Colonic mucosa (tissue), 4 donors: ENCODE results near the gene ZBTB25. TPM values are rescaled to one million over a fixed set of nuclear protein-coding genes. Genes with fewer than 3 reads are reported as not detected.

Experiments
- DNase-seq: peaks from one replicate; pipeline ENCODE4 v3.0.0-alpha.2; 2020
- H3K27ac ChIP-seq: fragments of 200-600 bp; one replicate; pipeline ENCODE4 v1.8.0; 2021
- H3K27me3 ChIP-seq: fragments of 200-600 bp; one replicate; pipeline ENCODE4 v1.8.0; 2021
- H3K36me3 ChIP-seq: fragments of 200-600 bp; one replicate; pipeline ENCODE4 v1.8.0; 2021
- H3K4me1 ChIP-seq: fragments of 200-600 bp; one replicate; pipeline ENCODE4 v1.8.0; 2021; ENCODE audit warnings: mild to moderate bottlenecking
- H3K4me3 ChIP-seq: fragments of 200-600 bp; one replicate; pipeline ENCODE4 v1.8.0; 2021
- H3K9ac ChIP-seq, 2 donors: one replicate each; pipeline ENCODE4 v1.7.0; 2013; ENCODE audit warnings: control low read depth in 2 of 2, low read depth in 2 of 2, low read length in 2 of 2
- H3K9me3 ChIP-seq: fragments of 200-600 bp; one replicate; pipeline ENCODE4 v1.8.0; 2021
- intact Hi-C: fragments of 100-400 bp; cut with DNase I; formaldehyde crosslinking; loops from one replicate; pipeline ENCODE4 v1.14.1; 2022
- total RNA-seq, 2 donors: library from RNA; stranded (reverse); fragmentation: NEBNext Ultra II Directional in 1 of 2; extraction: Animal tissue kit (Norgen Biotek cat#: 25700) in 1 of 2; gene quantifications; one replicate each; pipeline ENCODE4 v1.2.1, GENCODE V29; 2021
- TF ChIP-seq, protein P1 (sequence below): fragments of 200-600 bp; IDR thresholded peaks from one replicate; pipeline ENCODE4 v1.8.0; 2022; ENCODE audit warnings: antibody characterized with exemption, mild to moderate bottlenecking
- donor health status: healthy.
- donor health status: DM: no; HTN: no; CAD: no.
- donor health status: DM: no; HTN: no; CAD: no.

Gene ZBTB25
- total RNA-seq, 2 donors from 2014 or later: 5.6 to 6.1 TPM

DNA sequence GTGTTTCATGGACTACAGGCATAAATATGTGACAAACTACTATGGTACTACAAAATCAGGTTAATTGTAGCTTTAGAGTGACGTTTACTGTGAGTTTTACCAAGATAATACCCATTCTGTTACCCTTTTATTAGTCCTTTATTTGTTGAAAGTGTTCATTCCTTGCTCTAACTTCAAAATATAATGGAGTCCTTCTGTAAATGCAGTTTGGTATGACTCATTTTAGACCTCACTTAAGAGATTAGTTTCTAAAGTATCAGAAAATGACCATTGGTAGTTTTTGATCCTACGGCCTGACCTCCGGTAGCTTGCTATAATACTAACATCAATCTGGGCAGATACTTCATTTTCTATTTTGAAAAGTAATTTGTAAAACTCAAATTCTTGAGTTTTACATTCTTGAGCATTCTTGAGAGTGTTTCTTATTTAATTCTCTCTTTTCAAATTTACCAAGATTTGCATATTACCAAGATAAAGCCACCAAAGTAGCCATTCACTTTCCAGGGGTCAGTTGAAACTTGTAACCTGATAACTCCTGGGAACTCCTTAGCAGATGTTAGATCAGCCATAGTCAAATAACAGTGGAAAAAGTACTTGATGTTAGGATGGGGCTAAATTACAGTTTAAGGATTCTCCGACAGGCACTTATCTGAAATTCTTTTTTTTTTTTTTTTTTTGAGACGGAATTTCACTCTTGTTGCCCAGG is 41.1 kb upstream of the ZBTB25 start:
- Histone ChIP-seq H3K36me3 (no peaks in the 10 kb centered on the region), H3K27me3 (no peaks in the 10 kb centered on the region), H3K27ac (no peak overlapping the region), H3K9me3 (no peaks in the 10 kb centered on the region), H3K9ac (no peak overlapping the region), H3K4me1 (no peaks in the 10 kb centered on the region), H3K4me3 (peak overlapping the region; percentile 10)
- DNase-seq: no peak
- TF ChIP-seq, protein P1, sequence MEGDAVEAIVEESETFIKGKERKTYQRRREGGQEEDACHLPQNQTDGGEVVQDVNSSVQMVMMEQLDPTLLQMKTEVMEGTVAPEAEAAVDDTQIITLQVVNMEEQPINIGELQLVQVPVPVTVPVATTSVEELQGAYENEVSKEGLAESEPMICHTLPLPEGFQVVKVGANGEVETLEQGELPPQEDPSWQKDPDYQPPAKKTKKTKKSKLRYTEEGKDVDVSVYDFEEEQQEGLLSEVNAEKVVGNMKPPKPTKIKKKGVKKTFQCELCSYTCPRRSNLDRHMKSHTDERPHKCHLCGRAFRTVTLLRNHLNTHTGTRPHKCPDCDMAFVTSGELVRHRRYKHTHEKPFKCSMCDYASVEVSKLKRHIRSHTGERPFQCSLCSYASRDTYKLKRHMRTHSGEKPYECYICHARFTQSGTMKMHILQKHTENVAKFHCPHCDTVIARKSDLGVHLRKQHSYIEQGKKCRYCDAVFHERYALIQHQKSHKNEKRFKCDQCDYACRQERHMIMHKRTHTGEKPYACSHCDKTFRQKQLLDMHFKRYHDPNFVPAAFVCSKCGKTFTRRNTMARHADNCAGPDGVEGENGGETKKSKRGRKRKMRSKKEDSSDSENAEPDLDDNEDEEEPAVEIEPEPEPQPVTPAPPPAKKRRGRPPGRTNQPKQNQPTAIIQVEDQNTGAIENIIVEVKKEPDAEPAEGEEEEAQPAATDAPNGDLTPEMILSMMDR: no peak
- intact Hi-C loops: no loop called here

GRCh38 chr14:64542836-64543201 is 39.2 kb upstream of the ZBTB25 start:
- intact Hi-C loops: no loop called here
- no peaks in the 10 kb centered on the region for H3K27me3 ChIP-seq
- peak overlapping the region; percentile 65 for H3K4me3 ChIP-seq
- no peak overlapping the region for H3K27ac ChIP-seq
- TF ChIP-seq, protein P1: no peak
- H3K9ac ChIP-seq: no peak overlapping the region
- no peak for DNase-seq
- no peaks in the 10 kb centered on the region for H3K9me3 ChIP-seq
- H3K4me1 ChIP-seq: no peaks in the 10 kb centered on the region
- no peaks in the 10 kb centered on the region for H3K36me3 ChIP-seq

DNA sequence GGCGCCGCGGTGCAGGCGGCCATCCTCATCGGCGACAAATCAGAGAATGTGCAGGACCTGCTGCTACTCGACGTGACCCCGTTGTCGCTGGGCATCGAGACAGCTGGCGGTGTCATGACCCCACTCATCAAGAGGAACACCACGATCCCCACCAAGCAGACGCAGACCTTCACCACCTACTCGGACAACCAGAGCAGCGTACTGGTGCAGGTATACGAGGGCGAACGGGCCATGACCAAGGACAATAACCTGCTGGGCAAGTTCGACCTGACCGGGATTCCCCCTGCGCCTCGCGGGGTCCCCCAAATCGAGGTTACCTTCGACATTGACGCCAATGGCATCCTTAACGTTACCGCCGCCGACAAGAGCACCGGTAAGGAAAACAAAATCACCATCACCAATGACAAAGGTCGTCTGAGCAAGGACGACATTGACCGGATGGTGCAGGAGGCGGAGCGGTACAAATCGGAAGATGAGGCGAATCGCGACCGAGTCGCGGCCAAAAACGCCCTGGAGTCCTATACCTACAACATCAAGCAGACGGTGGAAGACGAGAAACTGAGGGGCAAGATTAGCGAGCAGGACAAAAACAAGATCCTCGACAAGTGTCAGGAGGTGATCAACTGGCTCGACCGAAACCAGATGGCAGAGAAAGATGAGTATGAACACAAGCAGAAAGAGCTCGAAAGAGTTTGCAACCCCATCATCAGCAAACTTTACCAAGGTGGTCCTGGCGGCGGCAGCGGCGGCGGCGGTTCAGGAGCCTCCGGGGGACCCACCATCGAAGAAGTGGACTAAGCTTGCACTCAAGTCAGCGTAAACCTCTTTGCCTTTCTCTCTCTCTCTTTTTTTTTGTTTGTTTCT is 38.6 kb upstream of the ZBTB25 start:
- no peak for DNase-seq
- H3K9me3 ChIP-seq: no peaks in the 10 kb centered on the region
- no peaks in the 10 kb centered on the region for H3K4me1 ChIP-seq
- H3K27me3 ChIP-seq: no peaks in the 10 kb centered on the region
- H3K27ac ChIP-seq: no peak overlapping the region
- H3K36me3 ChIP-seq: no peaks in the 10 kb centered on the region
- H3K4me3 ChIP-seq: peak overlapping the region; percentile 65
- TF ChIP-seq, protein P1: no peak
- peak overlapping the region in 1 of 2 donors; percentile 12 for H3K9ac ChIP-seq
- intact Hi-C loops: loop anchor here (2.0 kb wide), 1 partner anchor 95 kb away; no protein-coding TSS in a partner anchor

GRCh38 chr14:64541261-64541971 is 37.8 kb upstream of the ZBTB25 start:
- Histone ChIP-seq H3K9ac (no peak overlapping the region), H3K9me3 (no peaks in the 10 kb centered on the region), H3K27ac (peak overlapping the region; percentile 94), H3K27me3 (no peaks in the 10 kb centered on the region), H3K4me1 (no peaks in the 10 kb centered on the region), H3K36me3 (no peaks in the 10 kb centered on the region), H3K4me3 (peak overlapping the region; percentile 65)
- TF ChIP-seq, protein P1: no peak
- DNase-seq: no peak
- intact Hi-C loops: loop anchor here (2.0 kb wide), 1 partner anchor 95 kb away; no protein-coding TSS in a partner anchor
